SU-DHL-6 (cell line): Measurements from ENCODE around the gene IGSF5.

ENCODE experiments used
- CTCF ChIP-seq: fragments of 200-600 bp; sonication (generic); IDR thresholded peaks from one replicate; pipeline ENCODE4 v1.5.1; 2017; ENCODE audit warnings: antibody characterized with exemption, mild to moderate bottlenecking, low read length, moderate library complexity; ENCODE audit not compliant: insufficient read depth, poor library complexity, severe bottlenecking
- EZH2phosphoT487 ChIP-seq: fragments of 200-600 bp; sonication (generic), shearing (Covaris generic); conservative IDR thresholded peaks from 2 replicates; pipeline ENCODE4 v1.6.1; 2018; ENCODE audit warnings: mild to moderate bottlenecking, antibody characterized with exemption, low read length, moderate library complexity, mixed read lengths

DNA sequence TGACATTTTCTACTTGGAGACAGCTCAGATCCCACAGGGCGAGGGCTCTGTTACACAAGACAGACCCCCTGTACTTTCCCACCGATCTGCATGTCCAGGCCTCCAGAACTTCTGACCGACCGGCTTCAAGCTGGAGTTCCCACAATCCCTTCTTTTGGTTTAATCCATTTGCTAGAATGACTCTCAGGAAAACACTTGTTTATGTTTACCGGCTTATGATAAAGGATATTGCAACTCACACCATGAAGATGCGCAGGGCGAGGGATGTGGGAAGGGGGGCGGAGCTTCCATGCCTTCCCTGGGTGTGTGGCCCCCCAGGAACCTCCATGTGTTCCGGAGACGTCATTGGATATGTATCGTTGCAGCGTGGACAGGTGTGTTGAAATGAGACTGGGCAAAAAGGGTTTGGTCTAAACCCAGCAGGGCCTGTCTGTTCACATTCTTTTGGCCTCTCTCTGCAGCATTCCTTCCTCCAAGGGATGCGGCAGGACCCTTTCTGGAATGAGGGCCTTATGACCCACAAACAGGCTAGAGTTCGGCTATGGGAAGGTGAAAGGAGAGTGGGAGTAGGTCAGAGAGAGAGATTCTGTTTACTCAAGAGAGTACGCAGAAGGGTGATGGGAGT lies 7.5 kb upstream of the IGSF5 start:
- TF ChIP-seq CTCF (no peak), EZH2phosphoT487 (no peak)
